Gastroesophageal sphincter (tissue), 3 donors: ENCODE data around the gene WBP1L.

Experiments
- EP300 ChIP-seq: sonication (generic); formaldehyde crosslinking; IDR thresholded peaks from one replicate; pipeline ENCODE4 v1.6.1; 2017; ENCODE audit warnings: antibody characterized with exemption, mild to moderate bottlenecking
- POLR2A ChIP-seq, 2 donors: fragments of 450-650 bp; IDR thresholded peaks; one replicate each; pipeline ENCODE4 v1.6.1; 2017; ENCODE audit warnings: antibody characterized with exemption in 2 of 2, mild to moderate bottlenecking in 2 of 2, moderate library complexity in 1 of 2
- POLR2AphosphoS5 ChIP-seq: sonication (generic); formaldehyde crosslinking; IDR thresholded peaks from one replicate; pipeline ENCODE4 v1.6.1; 2017; ENCODE audit warnings: antibody characterized with exemption
- TF ChIP-seq, protein P1 (sequence below), 4 experiments: fragments of 200-600 bp in 2 of 4; fragments of 450-650 bp in 2 of 4; sonication (generic) in 1 of 4; IDR thresholded peaks; one replicate each; pipeline ENCODE4 v1.5.1; 2017 to 2019; ENCODE audit warnings: antibody characterized with exemption in 4 of 4, mild to moderate bottlenecking in 2 of 4, moderate library complexity in 2 of 4

DNA sequence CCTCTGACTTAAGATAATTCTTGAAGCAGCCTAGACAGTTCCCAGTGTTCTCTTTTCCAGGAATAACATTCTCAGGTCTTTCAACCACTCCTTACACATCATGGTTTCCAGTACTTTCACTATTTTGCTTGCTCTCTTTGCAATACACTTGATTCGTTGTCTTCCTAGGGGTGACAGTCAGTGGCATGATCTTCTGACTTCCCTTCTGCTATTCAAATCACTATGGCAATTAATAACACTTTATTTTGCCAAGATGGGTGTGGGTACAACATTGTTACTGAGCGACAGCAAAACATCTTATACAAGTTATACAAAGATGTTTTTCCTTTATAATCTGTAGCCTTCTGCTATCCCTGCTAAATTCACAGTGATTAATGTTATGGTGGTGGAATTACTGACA is 44.9 kb upstream of the WBP1L start:
- TF ChIP-seq, protein P1, sequence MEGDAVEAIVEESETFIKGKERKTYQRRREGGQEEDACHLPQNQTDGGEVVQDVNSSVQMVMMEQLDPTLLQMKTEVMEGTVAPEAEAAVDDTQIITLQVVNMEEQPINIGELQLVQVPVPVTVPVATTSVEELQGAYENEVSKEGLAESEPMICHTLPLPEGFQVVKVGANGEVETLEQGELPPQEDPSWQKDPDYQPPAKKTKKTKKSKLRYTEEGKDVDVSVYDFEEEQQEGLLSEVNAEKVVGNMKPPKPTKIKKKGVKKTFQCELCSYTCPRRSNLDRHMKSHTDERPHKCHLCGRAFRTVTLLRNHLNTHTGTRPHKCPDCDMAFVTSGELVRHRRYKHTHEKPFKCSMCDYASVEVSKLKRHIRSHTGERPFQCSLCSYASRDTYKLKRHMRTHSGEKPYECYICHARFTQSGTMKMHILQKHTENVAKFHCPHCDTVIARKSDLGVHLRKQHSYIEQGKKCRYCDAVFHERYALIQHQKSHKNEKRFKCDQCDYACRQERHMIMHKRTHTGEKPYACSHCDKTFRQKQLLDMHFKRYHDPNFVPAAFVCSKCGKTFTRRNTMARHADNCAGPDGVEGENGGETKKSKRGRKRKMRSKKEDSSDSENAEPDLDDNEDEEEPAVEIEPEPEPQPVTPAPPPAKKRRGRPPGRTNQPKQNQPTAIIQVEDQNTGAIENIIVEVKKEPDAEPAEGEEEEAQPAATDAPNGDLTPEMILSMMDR (IDR thresholded peaks at IDR 0.05) = no peak
- TF ChIP-seq POLR2AphosphoS5 (no peak), POLR2A (IDR thresholded peaks at IDR 0.05) (no peak), EP300 (no peak)
